Sigmoid colon (tissue), 3 donors: Measurements from ENCODE around the gene TLCD2.

Experiments used
- CTCF ChIP-seq, 4 experiments: fragments of 450-650 bp in 3 of 4; fragments of 200-600 bp in 1 of 4; IDR thresholded peaks; one replicate each; pipeline ENCODE4 v1.5.1; 2016 to 2019; ENCODE audit warnings: antibody characterized with exemption in 4 of 4, mild to moderate bottlenecking in 3 of 4, moderate library complexity in 2 of 4
- POLR2A ChIP-seq, 2 donors: fragments of 450-650 bp; IDR thresholded peaks; one replicate each; pipeline ENCODE4 v1.6.1; 2016; ENCODE audit warnings: antibody characterized with exemption in 2 of 2, mild to moderate bottlenecking in 2 of 2, moderate library complexity in 2 of 2

GRCh38 chr17:1715803-1716075 lies 5.6 kb upstream of the TLCD2 start:
- TF ChIP-seq POLR2A (IDR thresholded peaks at IDR 0.05) (no peak), CTCF (IDR thresholded peaks at IDR 0.05) (no peak)
